HepG2 (cell line): ENCODE data around the gene POU5F1. TPM values are rescaled to one million over a fixed set of nuclear protein-coding genes. Genes with fewer than 3 reads are reported as not detected.
A peak's percentile ranks its signal among the peaks of the same experiment; 100 is the strongest.
"Not testable (repeated sequence)": the region's sequence is repeated elsewhere in the genome, so short reads cannot be mapped to it uniquely, and the experiment has no call there.

Experiments used
- HNF4A ChIP-seq: sonication (generic); formaldehyde crosslinking; IDR thresholded peaks from 2 replicates; pipeline ENCODE4 v1.4.0; 2020; ENCODE audit warnings: missing genetic modification reagents
- KMT2A ChIP-seq: sonication (generic); formaldehyde crosslinking; IDR thresholded peaks from 2 replicates; pipeline ENCODE4 v1.4.0; 2020; ENCODE audit warnings: missing genetic modification reagents
- RARA ChIP-seq: IDR thresholded peaks from 2 replicates; pipeline ENCODE4 v1.6.1; 2016; ENCODE audit warnings: missing genetic modification reagents, missing compliant biosample characterization
- SAP130 ChIP-seq: IDR thresholded peaks from 2 replicates; pipeline ENCODE4 v1.6.1; 2016; ENCODE audit warnings: low read depth
- polyA plus RNA-seq, 8 experiments: library from polyadenylated mRNA; depleted of rRNA in 3 of 8; stranded (reverse) in 7 of 8; unstranded in 1 of 8; fragments of >200 nt; fragmentation: Illumina TruSeq in 4 of 8; extraction: Trizol in 4 of 8; gene quantifications; 2 replicates each; pipeline versions ENCODE4 v1.2.1 to v1.2.3, GENCODE V29; 2011 to 2016; ENCODE audit warnings: low read depth in 4 of 8, missing spikeins in 1 of 8, mixed read lengths in 1 of 8; ENCODE audit not compliant: insufficient read depth in 1 of 8
- total RNA-seq, 5 experiments: library from RNA; depleted of rRNA; stranded (reverse); fragments of >200 nt; fragmentation: Illumina TruSeq; extraction: Trizol; gene quantifications; 2 replicates each; pipeline ENCODE4 v1.2.3, GENCODE V29; 2016; ENCODE audit warnings: low read depth in 1 of 5
- TF ChIP-seq, protein P1 (sequence below): sonication (generic); formaldehyde crosslinking; IDR thresholded peaks from 2 replicates; pipeline ENCODE4 v1.4.0; 2020; ENCODE audit warnings: missing genetic modification reagents
- TF ChIP-seq, protein P2 (sequence below), 2 experiments: sonication (generic) in 1 of 2; formaldehyde crosslinking in 1 of 2; IDR thresholded peaks; 2 replicates each; pipeline versions ENCODE4 v1.5.1 to v1.6.1; 2011 to 2020; ENCODE audit warnings: borderline replicate concordance in 1 of 2, low read depth in 1 of 2, low read length in 1 of 2, mild to moderate bottlenecking in 1 of 2, missing genetic modification reagents in 1 of 2, moderate library complexity in 1 of 2
- TF ChIP-seq, protein P3 (sequence below): sonication (generic); formaldehyde crosslinking; IDR thresholded peaks from 2 replicates; pipeline ENCODE4 v1.5.1; 2020; ENCODE audit warnings: mild to moderate bottlenecking, missing genetic modification reagents, borderline replicate concordance
- TF ChIP-seq, protein P4 (sequence below): sonication (generic); formaldehyde crosslinking; IDR thresholded peaks from 2 replicates; pipeline ENCODE4 v1.5.1; 2020; ENCODE audit warnings: mild to moderate bottlenecking, missing genetic modification reagents
- TF ChIP-seq, protein P5 (sequence below): sonication (generic); formaldehyde crosslinking; IDR thresholded peaks from 2 replicates; pipeline ENCODE4 v1.5.0; 2020; ENCODE audit warnings: mild to moderate bottlenecking, missing genetic modification reagents, borderline replicate concordance

The POU5F1 gene
- total and polyA plus RNA-seq, 2 of the 13 experiments (the other 11 are each of a cell fraction or from before 2014, with no cell fraction given): 2.5 to 7.2 TPM

DNA sequence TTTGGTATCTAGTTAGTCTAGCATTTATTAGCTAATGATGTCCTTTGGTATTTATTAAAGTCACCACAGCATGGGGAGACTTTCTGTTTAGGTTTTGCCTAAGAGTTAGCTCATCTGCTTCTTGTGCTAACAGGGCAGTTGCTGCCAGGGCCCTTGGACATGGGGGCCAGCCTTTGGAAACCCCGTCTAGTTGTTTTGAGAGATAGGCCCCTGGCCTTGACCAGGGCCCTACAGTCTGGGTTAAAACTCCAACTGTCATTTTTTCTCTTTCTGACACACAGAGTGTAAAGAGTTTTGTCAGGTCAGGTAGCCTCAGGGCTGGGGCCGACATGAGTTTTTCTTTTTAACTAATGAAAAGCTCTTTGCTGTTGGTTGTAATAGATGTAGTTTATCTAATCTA, 12.8 kb upstream of the POU5F1 start (continued):
- TF ChIP-seq, protein P1, sequence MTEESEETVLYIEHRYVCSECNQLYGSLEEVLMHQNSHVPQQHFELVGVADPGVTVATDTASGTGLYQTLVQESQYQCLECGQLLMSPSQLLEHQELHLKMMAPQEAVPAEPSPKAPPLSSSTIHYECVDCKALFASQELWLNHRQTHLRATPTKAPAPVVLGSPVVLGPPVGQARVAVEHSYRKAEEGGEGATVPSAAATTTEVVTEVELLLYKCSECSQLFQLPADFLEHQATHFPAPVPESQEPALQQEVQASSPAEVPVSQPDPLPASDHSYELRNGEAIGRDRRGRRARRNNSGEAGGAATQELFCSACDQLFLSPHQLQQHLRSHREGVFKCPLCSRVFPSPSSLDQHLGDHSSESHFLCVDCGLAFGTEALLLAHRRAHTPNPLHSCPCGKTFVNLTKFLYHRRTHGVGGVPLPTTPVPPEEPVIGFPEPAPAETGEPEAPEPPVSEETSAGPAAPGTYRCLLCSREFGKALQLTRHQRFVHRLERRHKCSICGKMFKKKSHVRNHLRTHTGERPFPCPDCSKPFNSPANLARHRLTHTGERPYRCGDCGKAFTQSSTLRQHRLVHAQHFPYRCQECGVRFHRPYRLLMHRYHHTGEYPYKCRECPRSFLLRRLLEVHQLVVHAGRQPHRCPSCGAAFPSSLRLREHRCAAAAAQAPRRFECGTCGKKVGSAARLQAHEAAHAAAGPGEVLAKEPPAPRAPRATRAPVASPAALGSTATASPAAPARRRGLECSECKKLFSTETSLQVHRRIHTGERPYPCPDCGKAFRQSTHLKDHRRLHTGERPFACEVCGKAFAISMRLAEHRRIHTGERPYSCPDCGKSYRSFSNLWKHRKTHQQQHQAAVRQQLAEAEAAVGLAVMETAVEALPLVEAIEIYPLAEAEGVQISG (CRISPR knock-in tag): peak; percentile 33; the same call in 1 of the 2 replicates
- TF ChIP-seq, protein P2, sequence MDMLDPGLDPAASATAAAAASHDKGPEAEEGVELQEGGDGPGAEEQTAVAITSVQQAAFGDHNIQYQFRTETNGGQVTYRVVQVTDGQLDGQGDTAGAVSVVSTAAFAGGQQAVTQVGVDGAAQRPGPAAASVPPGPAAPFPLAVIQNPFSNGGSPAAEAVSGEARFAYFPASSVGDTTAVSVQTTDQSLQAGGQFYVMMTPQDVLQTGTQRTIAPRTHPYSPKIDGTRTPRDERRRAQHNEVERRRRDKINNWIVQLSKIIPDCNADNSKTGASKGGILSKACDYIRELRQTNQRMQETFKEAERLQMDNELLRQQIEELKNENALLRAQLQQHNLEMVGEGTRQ (IDR thresholded peaks at IDR 0.05; ENCODE audit: low read depth, low read length): not testable (repeated sequence)
- TF ChIP-seq, protein P2 (CRISPR knock-in tag; IDR thresholded peaks at IDR 0.05; ENCODE audit: borderline replicate concordance): 0 out of 2 replicates have a peak, but pooled peaks have one; percentile 19
- TF ChIP-seq KMT2A (0 out of 2 replicates have a peak, but pooled peaks have one; percentile 15), SAP130 (peak; percentile 70), HNF4A (CRISPR knock-in tag) (peak; percentile 63), RARA (CRISPR knock-in tag) (peak; percentile 45; the same call in 1 of the 2 replicates)
- TF ChIP-seq, protein P3, sequence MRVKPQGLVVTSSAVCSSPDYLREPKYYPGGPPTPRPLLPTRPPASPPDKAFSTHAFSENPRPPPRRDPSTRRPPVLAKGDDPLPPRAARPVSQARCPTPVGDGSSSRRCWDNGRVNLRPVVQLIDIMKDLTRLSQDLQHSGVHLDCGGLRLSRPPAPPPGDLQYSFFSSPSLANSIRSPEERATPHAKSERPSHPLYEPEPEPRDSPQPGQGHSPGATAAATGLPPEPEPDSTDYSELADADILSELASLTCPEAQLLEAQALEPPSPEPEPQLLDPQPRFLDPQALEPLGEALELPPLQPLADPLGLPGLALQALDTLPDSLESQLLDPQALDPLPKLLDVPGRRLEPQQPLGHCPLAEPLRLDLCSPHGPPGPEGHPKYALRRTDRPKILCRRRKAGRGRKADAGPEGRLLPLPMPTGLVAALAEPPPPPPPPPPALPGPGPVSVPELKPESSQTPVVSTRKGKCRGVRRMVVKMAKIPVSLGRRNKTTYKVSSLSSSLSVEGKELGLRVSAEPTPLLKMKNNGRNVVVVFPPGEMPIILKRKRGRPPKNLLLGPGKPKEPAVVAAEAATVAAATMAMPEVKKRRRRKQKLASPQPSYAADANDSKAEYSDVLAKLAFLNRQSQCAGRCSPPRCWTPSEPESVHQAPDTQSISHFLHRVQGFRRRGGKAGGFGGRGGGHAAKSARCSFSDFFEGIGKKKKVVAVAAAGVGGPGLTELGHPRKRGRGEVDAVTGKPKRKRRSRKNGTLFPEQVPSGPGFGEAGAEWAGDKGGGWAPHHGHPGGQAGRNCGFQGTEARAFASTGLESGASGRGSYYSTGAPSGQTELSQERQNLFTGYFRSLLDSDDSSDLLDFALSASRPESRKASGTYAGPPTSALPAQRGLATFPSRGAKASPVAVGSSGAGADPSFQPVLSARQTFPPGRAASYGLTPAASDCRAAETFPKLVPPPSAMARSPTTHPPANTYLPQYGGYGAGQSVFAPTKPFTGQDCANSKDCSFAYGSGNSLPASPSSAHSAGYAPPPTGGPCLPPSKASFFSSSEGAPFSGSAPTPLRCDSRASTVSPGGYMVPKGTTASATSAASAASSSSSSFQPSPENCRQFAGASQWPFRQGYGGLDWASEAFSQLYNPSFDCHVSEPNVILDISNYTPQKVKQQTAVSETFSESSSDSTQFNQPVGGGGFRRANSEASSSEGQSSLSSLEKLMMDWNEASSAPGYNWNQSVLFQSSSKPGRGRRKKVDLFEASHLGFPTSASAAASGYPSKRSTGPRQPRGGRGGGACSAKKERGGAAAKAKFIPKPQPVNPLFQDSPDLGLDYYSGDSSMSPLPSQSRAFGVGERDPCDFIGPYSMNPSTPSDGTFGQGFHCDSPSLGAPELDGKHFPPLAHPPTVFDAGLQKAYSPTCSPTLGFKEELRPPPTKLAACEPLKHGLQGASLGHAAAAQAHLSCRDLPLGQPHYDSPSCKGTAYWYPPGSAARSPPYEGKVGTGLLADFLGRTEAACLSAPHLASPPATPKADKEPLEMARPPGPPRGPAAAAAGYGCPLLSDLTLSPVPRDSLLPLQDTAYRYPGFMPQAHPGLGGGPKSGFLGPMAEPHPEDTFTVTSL (CRISPR knock-in tag): 0 out of 2 replicates have a peak, but pooled peaks have one; percentile 29
- TF ChIP-seq, protein P4, sequence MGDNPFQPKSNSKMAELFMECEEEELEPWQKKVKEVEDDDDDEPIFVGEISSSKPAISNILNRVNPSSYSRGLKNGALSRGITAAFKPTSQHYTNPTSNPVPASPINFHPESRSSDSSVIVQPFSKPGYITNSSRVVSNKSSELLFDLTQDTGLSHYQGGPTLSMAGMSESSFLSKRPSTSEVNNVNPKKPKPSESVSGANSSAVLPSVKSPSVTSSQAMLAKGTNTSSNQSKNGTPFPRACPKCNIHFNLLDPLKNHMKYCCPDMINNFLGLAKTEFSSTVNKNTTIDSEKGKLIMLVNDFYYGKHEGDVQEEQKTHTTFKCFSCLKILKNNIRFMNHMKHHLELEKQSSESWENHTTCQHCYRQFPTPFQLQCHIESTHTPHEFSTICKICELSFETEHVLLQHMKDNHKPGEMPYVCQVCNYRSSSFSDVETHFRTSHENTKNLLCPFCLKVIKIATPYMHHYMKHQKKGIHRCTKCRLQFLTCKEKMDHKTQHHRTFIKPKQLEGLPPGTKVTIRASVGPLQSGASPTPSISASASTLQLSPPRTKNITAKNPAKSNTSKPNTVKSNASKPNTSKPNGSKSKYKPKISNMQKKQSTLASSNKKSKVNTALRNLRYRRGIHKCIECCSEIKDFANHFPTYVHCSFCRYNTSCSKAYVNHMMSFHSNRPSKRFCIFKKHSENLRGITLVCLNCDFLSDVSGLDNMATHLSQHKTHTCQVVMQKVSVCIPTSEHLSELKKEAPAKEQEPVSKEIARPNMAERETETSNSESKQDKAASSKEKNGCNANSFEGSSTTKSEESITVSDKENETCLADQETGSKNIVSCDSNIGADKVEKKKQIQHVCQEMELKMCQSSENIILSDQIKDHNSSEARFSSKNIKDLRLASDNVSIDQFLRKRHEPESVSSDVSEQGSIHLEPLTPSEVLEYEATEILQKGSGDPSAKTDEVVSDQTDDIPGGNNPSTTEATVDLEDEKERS (CRISPR knock-in tag): 0 out of 2 replicates have a peak, but pooled peaks have one; percentile 30
- TF ChIP-seq, protein P5, sequence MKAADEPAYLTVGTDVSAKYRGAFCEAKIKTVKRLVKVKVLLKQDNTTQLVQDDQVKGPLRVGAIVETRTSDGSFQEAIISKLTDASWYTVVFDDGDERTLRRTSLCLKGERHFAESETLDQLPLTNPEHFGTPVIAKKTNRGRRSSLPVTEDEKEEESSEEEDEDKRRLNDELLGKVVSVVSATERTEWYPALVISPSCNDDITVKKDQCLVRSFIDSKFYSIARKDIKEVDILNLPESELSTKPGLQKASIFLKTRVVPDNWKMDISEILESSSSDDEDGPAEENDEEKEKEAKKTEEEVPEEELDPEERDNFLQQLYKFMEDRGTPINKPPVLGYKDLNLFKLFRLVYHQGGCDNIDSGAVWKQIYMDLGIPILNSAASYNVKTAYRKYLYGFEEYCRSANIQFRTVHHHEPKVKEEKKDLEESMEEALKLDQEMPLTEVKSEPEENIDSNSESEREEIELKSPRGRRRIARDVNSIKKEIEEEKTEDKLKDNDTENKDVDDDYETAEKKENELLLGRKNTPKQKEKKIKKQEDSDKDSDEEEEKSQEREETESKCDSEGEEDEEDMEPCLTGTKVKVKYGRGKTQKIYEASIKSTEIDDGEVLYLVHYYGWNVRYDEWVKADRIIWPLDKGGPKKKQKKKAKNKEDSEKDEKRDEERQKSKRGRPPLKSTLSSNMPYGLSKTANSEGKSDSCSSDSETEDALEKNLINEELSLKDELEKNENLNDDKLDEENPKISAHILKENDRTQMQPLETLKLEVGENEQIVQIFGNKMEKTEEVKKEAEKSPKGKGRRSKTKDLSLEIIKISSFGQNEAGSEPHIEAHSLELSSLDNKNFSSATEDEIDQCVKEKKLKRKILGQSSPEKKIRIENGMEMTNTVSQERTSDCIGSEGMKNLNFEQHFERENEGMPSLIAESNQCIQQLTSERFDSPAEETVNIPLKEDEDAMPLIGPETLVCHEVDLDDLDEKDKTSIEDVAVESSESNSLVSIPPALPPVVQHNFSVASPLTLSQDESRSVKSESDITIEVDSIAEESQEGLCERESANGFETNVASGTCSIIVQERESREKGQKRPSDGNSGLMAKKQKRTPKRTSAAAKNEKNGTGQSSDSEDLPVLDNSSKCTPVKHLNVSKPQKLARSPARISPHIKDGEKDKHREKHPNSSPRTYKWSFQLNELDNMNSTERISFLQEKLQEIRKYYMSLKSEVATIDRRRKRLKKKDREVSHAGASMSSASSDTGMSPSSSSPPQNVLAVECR (CRISPR knock-in tag): peak; percentile 35; the same call in 1 of the 2 replicates
